LoVo (cell line): ENCODE measurements around the gene MYO5B.
"Not testable (repeated sequence)": the region's sequence is repeated elsewhere in the genome, so short reads cannot be mapped to it uniquely, and the experiment has no call there.

Experiments
- DNase-seq: peaks from one replicate; pipeline ENCODE4 v3.0.0-alpha.2; 2016; ENCODE audit warnings: low spot score

MYO5B gene

DNA sequence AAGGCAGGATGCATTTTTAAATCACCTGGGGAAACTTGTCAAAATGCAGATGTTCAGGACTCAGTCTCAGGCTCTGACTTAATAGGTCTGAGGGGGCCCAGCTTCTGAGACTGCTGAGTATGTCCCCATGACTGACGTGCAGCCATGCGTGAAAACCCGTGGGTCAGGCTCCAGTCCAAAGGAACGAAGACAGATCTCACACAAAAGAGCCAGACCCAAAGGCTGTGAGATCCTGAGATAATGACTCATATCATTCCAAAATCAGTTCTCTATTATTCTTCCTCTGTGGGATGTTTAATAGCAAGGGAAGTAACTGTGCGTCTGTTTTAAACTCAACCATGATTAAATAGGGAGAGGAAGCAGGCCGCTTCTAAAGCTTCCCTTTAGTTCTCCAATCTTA, 274.2 kb downstream of the MYO5B start:
- DNase-seq: no peak

DNA sequence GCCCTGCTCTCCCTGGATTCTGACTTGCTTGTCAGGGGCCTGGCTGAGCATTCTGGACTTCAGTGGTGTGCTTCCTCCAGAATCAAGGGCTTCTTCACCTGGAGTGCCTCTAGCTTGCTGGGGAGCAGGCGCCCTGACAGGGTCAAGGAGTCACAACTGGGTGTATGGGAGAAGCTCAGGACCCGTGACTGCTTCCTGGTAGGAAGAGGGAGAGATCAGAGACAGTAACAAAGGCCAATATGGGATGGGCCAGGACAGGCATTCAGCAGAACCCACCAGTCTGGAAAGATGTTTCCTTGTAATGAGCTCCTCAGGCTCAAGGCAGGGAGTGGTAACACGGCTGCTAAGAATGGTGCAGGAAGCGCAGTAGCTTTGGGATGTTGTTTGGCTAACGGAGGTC, 277.2 kb downstream of the MYO5B start:
- DNase-seq: no peak

DNA sequence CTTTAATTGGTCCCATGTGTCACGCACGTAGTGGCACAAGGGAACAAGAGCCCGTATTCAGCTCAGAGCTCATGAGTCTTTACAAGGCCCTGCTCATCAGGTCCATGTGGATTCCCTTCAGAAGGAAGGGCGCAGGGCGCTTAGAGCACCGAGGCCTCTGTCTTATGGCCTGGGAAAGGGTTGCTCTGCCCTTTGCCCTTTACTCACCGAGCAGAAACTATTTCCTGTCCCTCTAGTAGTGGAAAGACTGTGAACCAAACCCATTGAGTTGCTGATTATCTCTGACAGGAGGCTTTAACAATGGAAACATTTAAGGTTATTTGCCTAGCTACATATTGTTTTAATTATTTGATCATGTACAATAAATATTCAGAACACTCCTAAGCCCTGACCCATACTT, 279.6 kb downstream of the MYO5B start:
- DNase-seq: no peak

DNA sequence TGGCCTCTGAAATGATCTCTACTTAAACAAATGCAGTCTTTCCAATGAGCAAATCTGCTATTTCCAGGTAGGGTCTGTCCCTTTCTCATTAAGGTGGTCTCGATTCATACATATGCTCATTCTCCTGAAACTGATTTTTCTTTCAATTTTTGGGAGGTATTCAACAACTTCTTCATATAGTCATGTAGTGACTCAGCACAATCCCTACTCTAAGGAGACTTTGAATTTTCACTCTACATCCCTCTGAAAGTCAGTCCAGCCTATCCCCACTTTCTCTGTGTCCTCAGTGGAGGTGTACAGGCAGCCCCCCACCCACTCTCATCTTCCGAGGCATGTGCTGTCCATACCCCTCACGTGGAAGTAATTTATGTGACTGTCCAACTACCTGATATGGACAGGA, 281.7 kb downstream of the MYO5B start:
- DNase-seq: no peak

DNA sequence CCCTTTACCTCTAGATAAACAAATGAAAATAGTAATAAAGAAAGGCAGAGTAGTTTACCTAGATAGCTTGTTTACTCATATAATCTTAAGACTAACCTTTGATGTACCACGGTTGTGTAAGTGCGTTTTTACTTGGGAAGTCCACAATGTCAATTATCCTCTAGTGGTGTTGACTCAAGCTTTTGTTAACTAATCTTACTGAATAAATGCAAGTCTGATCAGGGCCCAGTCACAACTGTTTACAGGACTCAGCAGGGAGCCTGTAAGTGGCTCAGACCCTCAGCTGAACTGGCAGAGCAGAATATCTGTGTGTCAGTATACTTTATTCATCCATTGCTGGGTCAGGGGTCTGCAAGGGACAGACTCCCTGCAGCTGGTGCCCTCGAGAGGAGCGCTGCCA, 283.5 kb downstream of the MYO5B start:
- DNase-seq: no peak

DNA sequence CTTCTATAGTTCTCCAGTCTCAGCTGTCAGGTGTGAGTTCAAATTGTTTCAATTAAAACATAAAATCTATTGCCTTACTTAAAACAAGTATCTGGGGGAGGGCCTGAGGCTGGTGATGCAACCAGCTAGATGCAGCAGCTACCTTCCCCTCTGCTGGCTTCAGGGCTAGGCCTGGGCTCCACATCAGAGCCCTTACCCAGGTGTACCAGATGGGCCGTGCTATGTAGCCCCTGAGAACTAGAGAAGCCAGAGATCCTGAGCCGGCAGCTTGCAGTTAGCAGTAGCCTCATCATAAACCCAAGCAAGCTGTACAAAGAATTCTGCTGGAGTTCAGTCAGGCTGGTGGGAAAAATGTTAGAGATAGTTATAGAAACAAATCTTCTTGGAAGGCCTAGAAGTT, 284.0 kb downstream of the MYO5B start:
- DNase-seq: no peak

DNA sequence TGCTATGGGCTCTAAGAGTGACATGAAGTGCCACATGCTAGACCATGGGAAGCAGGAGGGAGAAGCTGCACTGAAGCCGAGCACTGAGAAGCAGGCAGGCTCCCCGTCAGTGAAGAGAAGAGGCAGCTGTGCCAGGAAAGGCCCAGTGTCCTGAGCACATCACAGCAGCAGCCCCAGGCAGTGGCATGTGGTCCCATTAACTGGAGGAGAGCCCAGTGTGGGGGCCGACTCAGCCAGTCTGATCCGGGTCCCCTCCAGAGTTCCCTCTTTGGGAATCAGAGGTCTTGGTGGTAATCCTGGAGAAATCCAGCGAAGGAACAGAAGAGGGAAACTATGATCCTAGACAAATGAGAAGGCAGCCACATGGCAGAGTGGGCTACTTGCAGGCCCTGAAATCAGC, 284.9 kb downstream of the MYO5B start:
- DNase-seq: no peak

DNA sequence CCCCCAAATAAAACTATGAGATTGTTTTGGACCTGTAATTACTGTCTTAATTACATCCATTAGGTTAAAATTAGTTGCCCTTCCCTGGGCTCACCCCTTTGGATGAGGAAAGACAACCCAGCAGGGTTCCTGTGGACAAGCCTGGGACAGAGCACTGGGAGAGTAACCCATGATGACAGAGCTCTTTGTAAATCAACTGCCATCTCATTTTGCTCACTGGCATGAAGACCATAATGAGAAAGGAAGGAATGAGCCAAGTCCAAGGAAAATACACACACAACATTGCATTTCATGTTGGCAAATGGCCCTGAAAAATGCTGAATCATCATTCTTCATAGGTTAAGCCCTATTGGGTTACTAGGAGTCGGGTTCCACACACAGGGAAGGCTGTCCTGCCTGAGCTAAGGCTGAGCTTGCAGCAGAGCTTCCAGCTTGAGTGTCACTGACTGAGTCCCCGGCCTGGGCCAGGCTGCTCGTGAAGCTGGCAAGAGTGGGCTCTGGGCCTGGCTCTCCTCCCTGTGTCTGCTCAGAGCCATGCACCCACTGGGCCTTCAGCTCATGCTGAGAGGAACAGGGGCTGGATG, 287.5 kb downstream of the MYO5B start:
- no peak for DNase-seq

DNA sequence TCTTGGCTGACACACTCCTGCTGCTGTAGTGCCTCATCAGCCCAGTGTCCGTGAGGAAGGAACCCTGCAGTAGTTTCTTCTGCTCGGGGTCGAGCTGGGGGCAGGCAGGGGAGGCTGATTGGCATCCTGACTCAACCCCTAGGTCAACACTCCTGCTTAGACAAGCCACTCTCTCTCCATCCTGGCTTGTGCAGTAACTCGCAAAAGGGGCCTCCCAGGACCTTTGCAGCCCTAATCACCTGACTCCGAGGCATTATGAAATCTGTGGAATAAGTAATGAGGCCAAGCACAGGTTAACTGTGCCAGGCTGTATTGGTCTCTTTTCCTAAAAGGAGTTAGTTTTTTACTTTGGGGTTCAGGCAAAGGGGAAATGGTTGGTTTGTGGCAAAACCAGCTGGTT, 289.2 kb downstream of the MYO5B start:
- DNase-seq: no peak

DNA sequence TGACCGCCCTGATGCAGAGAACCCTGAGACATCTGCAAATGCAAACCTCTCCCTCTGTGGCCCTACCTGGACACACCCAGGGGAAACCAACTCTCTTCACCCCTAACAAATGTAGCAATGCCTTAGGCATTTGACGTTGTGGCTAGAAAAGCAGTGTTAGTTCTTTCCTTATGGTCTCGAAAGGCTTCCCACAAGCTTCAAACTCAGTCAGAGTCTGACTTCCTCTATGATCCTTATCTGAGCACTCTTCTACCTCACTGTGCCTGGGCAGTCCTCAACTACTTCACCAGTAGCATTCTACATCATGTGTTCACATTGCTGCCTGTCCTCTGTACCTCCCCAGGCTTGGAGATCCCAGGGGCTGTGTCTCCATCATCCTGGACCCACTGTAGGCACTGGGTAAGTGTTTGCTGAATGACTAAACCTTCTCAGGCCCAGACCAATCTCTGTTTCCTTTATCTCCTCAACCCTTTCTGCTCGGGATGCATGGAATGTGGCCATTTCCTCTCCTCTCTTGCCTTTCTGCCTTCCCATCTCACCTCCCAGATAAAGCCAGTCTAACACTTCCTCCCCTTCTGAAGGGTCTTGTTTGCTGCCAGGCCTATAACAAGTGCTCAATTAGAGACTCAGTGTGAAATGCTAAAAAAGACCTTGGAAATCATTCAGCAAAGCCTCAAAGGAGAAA, 289.9 kb downstream of the MYO5B start:
- no peak for DNase-seq

DNA sequence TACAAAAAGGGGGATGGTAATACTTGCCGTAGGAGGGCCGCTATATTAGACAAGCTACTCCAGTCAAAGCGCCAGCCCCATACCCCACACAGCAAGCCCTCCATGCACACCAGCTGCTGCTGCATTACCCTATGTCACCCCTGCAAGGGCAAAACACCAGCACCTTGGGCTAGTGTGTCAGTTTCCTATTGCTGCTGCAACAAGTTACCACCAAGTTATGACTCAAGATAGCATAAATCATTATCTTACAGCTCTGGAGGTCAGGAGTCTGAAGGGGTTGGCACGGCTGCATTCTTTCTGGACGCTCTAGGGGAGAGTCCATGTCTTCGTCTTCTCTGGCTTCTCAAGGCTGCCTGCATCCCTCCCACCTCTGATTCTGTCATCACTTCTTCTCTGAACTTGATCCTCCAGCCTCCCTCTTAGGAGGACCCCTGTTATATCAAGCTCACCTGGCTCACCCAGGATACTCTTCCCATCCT, 293.0 kb downstream of the MYO5B start:
- DNase-seq: no peak

DNA sequence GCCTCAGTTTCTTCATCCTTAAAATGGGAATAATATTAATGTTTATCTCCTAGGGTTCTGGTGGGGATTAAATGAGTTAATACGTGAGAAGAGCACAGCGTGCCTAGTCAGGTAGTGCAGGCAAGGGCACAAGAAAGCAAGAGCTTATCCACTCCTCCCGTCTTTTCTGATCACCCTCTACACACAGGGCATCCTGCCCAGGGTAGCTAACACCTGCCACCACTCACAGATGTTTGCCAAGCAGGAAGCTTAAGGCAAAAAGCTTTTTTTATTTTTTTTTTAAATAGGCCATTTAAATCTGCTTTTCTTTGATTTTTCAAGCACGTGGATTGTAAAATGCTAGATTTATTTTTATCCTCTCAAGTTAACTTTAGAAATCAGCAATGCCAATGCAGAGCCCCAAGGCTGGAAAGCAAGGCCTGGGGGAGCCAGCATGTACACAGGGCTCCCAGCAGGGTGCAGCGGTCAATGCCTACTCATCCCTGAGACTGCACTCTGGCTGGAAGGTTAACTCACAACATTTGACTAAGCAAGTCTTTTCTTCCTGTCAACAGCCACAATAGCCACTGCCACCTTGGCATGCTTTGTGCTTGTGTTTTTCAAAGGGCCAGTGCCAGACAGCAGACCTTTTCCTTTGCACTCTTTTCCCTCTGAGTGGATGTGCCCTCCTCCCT, 295.2 kb downstream of the MYO5B start:
- DNase-seq: no peak

DNA sequence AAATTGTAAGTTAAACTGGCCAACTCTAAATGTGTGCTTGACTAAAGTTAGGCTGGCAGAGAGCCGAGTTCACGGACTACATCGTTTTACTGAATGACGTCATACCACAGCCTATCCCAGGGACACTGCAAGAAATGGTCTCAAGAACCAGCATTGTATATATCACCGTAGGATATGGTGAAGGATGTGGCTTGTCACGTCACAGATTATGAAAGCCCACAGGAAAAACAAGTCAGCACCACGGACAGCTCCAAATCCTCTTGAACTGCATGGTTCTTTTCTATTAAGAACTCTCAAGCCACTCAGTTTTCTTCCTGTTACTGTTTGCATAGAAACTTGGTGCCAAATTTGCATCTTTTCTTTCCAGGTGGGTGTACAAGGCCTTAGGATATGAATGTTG, 296.5 kb downstream of the MYO5B start:
- DNase-seq: peak; percentile 8

DNA sequence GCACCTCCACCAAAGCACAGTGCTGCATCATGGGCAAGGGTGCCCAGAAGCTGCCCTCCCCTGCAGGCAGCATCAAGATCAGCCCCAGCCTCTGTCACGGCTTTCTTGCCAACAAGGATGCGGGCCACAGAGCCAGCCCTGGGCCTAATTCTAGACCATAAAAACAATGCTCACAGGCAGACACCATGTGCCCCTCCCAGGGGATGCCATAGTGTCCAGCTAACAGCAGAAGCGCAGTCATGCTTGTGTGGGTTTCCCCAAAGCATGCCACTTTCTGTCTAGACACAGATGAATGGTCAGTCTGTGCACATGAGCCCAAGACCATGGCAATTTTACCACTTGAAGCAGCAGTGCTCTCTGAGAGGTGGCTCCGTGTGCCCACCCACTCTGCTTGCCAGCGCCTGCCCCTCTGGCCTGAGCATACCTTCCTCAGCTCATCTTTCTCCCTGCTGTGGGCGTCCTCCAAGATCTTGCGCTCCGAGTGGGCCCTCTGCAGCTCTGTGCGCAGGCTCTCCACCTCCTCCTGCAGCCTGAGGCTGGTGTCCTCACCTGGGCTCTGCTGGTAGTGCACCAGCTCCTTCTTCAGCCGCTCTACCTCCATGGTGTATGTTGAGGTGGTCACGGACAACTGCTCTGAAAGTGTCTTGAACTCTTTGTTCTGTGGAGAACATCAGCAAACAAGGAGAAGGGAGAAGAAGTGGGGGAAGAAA, 300.3 kb downstream of the MYO5B start:
- no peak for DNase-seq

DNA sequence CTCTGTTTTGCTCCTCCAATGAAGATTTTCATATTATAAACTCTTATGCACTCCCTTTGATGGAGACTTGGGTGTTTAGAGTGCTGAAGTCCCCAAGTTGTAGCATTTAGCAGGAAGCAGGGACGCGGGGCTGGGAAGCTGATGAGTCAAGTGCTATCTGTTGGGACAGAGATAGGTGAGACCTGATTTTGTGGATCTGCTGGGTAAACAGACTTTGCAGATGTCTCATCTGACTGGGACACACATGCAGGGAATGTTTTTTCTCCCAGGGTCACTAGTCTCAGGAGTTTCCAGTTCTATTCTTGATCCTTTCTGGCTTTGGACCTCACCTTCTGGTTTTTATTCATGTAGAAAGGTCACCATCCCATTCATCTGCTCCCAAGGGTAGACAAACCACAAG, 301.9 kb downstream of the MYO5B start:
- DNase-seq: no peak

DNA sequence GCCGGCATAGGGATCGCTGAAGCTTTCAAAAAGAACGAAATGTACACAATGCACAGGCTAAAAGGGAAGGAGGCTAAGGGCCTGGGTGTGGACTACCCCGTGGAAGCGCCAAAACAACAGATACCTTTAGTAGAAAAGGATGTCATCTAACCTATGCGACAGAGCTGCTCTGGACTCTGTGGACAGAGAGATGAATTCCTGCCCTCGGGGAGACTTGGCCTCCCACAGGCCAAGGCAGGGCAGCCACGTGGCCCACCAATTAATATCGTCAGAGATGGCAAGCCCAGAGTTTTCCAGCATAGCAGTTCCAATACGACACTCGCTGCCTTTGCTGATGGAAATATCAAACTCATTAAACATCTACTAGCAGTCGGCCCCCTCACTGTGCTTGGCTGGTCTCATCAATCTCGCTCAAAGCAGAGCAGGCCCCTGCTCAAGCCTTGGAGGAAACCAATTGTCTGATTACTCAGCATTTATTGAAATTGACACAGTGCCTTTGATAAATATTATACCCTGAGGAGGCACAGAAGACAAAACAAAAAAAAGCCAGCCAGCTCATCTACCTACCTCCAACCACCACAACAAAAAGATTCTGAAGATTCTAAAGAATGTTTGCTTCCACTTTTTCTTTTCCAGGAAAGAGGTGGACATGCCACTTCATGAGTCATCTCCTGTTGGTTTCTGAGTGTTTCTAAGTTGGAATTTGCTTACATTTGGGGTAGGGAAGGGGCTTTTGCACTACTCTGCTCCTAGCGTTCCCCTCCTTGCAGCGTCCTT, 302.6 kb downstream of the MYO5B start:
- no peak for DNase-seq

DNA sequence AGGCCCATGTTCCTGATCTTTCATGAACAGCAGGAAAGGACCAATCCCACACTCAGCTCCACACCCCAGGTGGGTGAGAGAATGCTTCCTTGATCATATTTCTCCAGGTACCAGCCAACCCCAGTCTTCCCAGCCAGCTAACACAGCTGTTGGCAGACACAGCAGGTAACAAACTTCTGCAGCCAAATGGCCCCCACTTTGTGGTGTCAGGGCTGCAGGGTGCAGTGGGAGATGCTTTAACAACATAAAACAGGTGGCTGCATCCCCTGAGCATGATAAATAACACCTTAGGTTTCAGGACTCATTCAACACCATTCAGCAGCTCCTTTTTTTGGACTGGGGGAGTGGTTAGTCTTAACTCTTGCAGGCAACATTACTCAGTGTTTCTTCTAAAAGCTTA, 304.9 kb downstream of the MYO5B start:
- no peak for DNase-seq

DNA sequence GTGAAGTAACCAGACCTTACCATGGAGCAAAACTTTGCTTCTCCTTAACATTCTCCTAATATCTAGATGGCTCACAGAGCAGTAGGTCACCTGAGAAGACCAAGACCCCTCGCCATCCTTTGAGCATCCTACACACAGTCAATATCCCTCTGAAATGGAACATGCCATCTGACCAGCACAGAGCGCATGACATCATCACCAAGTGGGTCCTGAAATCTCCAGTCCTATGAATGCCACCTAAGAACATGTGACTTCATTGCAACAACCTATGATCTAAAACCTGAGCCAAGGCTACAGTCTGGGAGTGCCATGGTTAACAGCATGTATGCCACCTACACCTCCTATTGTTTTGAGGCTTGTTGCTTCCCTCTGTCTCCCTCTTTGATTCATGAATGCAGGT, 305.4 kb downstream of the MYO5B start:
- not testable (repeated sequence) for DNase-seq

DNA sequence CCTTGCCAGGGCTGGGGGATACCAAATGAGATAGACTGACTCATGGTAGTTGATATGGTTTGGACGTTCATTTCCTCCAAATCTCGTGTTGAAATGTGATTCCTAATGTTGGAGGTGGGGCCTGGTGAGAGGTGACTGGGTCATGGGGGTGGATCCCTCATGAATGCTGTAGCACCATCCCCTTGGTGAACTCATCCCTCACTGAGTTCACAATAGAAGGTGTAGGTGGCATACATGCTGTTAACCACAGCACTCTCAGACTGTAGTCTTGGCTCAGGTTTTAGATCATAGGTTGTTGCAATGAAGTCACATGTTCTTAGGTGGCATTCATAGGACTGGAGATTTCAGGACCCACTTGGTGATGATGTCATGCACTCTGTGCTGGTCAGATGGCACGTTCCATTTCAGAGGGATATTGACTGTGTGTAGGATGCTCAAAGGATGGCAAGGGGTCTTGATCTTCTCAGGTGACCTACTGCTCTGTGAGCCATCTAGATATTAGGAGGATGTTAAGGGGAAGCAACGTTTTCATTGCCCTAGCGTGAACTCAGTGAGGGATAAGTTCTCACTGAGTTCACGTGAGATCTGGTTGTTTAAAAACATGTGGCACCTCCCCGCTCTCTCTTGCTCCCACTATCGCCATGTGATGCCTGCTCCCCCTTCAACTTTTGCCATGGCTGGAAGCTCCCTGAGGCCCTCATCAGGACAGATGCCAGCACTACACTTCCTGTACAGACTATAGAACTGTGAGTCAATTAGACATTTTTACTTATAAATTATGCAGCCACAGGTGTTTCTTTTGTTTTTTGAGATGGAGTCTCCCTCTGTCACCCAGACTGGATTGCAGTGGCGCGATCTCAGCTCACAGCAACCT, 307.8 kb downstream of the MYO5B start:
- no peak for DNase-seq

DNA sequence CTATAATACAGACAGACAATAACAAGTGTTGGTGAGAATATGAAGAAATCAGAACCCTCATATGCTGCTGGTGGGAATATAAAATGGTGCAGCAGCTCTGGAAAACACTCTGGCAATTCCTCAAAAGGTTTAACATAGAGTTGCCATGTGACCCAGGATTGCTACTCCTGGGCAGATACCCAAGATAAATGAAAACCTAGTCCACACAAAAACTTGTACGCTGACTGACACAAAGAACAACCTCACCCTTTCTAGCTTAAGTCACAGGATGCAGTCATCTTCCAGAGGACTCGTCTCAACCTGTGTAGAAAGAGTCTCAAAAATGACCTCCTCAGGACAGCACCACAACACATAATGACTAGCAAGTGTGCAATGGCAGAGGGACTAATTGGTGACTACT, 310.0 kb downstream of the MYO5B start:
- no peak for DNase-seq

DNA sequence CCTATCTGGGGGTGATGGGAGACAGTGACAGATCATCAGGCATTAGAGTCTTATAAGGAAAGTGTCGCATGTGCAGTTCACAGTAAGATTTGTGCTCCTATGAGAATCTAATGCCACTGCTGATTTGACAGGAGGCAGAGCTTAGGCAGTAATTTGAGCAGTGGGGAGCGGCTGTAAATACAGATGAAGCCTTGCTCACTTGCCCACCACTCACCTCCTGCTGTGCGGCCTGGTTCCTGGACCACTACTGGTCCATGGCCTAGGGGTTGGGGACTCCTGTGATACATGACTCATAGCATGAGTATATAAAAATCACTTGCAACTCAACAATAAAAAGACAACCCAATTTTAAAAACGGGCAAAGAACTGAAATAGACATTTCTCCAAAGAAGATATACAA, 310.5 kb downstream of the MYO5B start:
- no peak for DNase-seq
